SK-N-DZ (cell line): Measurements from ENCODE around the gene FBL. TPM values are rescaled to one million over a fixed set of nuclear protein-coding genes. Genes with fewer than 3 reads are reported as not detected.
A peak's percentile ranks its signal among the peaks of the same experiment; 100 is the strongest.
"Not testable (repeated sequence)": the region's sequence is repeated elsewhere in the genome, so short reads cannot be mapped to it uniquely, and the experiment has no call there.

Experiments used
- DNase-seq: peaks from one replicate; pipeline ENCODE4 v3.0.0-alpha.2; 2015; ENCODE audit warnings: low spot score
- polyA plus RNA-seq, 2 experiments: library from polyadenylated mRNA; depleted of rRNA; stranded (reverse); fragments of >200 nt; gene quantifications; 2 replicates each; pipeline ENCODE4 v1.2.3, GENCODE V29; 2014

Gene FBL
- 434 and 468 TPM in 2 replicates for polyA plus RNA-seq (2014; cell fraction: cytosol; rRNA removed)
- polyA plus RNA-seq (2014; cell fraction: nucleus; rRNA removed), result 167 and 185 TPM in 2 replicates

DNA sequence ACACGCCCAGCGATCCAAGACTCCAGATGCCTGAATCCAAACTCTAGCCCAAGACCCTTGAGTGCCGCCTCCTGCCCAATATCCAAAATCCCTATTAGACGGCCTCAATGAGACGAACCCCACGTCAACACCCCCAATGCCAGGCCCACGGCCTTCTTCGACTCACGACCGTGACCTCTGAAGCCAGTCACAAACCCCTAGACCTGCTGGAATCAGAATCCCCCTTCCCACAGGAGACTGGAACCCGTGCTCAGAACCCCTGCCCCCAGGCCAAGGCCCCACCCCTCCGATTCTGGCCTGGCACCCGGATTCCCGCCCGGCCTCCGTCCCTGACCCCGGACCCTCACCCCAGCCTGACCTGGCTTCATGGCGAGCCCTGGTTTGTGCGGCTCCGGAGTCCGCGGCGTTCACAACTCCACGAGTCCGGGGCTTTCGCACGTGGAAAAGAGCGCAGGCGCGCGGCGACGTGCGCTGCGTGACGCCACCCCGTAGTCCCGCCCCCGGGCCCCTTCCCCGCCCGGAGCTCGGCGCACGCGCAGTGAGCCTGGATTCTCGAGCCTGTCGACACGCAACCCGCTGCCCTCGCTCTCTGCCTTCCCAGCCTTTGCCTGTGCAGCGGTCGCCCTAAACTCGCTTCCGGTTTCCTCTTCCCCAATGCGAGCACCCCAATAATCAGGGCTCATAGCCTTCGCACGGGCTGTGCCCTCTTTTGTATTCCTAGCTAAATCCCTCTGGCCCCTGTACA lies at the start of gene FBL:
FBL (minus strand) TSS at position 447 of the 745 bp plus-strand sequence; CDS start at position 368, 79 bp downstream.
- peak; percentile 89 for DNase-seq

DNA sequence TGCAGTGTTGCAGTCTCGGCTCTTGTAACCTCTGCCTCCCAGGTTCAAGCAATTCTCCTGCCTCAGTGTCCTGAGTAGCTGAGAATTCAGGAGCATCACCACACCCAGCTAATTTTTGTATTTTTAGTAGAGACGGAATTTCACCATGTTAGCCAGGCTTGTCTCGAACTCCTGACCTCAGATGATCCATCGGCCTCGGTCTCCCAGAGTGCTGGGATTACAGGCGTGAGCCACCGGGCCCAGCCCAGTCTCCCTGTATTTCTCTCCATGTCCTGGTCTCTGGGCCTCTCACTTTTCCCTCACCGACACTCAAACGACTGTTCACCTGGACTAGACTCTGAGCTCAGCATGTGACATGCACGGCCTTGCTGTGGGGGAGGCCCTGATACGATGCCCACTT lies 48.9 kb upstream of the FBL start:
- not testable (repeated sequence) for DNase-seq

DNA sequence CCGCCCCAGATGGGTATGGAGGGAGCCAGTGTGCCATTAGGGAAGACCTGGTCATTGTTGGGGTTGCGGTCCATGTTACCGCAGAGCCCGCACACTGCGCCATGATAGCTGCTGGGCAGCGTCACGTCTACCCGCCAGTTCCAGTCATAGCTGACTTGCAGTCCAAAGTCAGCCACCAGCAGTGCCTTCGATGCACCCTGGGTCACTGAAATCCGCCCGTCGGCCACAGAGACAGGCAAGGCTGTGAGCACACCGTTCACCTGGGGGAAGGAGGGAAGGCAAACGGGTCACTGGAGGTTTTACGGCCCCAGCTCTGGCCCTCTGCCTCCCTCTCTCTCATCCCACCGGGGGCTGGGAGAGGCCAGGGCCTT lies 48.0 kb upstream of the FBL start:
- DNase-seq, result not testable (repeated sequence)

DNA sequence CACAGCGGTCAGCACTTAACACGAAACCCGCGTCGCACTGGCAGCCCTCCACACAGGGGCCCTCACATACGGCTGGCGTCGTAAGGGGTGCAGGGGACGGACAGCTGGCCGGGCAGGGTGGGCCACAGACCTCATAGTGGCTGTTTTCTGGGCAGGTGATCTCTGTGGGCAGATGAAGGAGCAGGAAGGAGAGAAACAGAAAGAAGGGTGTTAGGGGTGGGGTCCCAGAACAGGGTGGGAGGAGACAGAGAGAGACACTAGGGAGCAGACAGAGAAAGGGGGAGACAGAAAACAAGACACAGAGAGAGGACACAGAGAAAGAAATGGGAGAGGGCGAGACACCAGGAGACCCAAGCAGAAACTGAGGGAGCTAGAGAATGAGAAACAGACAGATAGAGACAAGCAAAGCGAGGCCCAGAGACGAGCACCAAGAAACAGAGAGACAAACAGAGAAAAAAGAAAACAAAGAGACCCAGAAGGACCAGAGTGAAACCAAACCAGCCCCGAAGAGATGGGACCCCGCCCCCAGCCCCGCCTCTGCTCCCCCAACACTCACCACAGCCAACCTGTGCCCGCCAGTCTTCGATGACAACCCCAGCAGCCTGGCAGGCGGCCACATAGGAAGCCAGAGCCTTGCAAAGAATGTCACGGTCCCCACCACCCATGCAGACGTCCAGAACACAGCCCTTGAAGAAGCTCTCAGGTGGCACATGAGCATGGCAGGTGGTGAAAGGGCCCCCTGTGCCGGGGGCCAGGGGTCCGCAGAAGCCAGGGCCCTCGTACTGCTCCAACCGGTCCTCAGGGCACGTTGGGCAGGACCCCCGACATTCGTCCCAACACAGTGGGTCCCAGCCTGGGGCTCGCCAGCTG lies 47.4 kb upstream of the FBL start:
- not testable (repeated sequence) for DNase-seq

DNA sequence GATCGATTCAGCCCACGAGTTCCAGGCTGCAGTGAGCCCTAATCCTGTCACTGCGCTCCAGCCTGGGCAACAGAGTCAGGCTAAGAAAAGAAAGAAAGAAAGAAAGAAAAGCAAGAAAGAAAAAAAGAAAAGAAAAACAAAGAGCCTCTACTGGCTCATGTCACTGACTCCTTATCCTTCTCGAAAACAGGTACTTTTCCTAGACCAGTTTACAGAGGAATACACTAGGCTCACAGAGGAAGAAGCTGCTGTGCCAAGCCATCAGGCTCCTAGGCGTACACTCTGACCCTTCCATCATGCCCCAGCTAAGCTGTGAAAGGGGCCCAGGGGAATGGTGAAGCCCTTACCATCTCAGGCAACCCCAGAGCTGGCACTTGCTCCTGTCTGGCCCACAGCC lies 46.3 kb upstream of the FBL start:
- DNase-seq, result not testable (repeated sequence)

DNA sequence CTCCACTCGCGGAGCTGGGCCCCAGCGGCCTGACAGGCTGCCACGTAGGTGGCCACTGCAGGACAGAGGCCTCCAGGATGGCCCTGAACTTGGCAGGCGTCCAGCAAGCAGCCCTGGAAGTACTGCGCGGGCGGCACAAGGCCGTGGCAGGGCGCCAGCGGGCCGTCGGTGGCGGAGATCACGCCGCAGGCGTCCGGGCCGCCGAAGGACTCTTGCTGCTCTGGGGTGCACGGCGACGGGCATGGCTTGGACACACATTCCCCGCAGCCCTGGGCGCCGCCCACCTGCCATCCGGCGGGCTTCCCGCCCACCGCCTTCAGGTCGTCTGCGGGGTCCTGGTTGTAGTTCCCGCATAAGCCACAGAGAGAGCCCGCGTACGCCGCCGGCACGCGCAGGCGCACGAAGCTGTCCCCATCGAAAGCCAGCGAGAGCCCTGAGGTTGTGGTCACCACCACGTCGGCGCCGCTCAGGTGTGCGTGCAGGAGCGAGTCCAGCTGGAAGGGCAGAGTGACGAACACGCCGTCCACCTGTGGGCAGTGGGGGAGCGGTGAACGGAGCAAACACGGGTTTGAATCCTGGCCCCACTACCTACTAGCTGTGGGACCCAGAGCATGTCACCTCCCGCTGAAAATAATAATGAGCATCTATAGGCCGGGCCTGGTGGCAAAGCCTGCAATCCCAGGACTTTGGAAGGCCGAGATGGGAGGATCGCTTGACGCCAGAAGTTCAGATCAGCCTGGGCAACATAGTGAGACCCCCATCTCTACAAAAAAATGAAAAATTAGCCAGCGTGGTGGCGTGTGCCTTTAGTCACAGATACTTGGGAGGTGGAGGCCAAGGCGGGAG lies 45.7 kb upstream of the FBL start:
- not testable (repeated sequence) for DNase-seq

DNA sequence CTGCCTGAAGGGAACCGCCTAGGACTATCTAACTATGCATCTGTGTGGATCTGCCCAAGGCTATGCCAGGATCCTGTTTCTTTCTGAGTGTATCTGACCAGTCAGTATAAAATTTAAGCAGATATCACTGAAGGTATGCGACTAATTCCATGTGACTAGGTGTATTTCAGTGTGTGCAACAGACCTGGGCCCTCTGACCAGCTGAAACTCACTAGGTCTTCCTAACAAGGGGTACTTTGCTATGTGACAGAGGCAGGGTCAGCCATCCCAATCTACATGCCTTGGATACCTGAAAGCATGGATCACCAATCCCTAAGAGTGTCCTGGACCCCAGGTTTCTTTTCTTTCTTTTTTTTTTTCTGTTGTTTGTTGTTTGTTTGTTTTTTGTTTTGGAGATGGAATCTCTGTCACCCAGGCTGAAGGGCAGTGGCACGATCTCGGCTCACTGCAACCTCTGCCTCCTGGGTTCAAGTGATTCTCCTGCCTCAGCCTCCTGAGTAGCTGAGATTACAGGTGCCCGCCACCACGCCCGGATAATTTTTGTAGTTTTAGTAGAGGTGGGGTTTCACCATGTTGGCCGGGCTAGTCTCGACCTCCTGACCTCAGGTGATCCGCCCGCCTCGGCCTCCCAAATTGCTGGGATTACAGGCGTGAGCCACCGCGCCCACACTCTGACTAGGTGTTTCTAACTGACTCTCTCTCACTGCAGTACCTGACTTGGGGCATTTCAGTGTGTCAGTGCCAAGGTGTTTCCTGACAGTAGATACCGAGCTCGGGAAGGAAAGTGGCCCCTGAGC lies 44.8 kb upstream of the FBL start:
- DNase-seq, result no peak

DNA sequence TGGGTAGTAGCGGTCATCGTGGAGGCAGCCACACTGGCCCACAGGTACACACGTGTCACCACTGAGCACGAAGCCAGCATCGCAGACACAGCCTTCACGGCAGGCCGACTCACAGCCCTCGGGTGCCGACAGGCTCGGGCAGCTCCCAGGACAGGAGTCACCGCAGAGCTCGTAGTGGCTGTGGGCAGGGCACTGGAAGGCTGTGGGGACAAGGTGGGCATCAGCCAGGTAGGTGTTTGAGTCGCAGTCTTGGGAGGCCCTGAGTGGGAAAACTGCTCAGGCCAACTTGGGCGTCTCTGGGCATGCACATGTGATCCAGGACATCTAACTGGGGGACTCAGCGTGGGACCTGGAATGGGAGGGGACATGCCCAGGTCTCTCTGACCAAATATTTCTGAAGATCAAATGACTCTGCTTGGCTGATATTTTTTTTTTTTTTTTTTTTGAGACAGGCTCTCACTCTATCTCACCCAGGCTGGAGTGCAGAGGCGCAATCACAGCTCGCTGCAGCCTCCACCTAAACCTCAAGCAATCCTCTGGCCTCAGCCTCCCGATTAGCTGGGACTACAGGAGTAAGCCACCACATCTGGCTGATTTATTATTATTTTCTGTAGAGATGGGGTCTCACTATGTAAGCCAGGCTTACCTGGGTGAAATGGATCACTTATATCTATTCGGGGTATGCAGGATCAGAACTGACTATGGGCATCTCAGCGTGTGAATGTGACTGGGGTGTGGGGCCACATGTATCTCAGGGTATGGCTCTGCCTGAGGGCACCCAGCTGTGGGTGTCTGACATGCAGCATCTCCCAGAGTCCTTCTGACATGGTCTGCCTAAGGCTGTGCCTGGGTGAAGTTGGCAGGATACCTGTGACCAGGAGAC lies 43.9 kb upstream of the FBL start:
- DNase-seq, result not testable (repeated sequence)

DNA sequence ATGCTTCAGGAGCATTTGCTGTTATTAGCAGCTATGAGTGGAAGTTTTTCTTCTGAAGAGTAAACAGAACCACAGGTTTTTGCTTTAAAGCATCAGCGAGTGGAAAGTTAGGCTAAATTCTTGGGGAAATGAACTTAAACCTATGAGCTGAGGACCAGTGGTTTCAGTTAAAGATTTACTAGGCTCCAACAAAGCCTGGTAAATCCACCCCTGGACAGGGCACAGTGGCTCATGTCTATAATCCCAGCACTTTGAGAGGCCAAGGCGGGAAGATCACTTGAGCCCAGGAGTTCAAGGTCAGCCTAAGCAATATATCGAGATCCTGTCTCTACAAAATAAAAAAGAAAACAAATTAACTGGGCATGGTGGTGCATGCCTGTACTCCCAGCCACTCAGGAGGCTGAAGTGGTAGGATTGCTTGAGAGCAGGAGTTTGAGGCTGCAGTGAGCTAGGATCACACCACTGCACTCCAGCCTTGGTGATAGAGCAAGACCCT lies 41.3 kb upstream of the FBL start:
- not testable (repeated sequence) for DNase-seq

DNA sequence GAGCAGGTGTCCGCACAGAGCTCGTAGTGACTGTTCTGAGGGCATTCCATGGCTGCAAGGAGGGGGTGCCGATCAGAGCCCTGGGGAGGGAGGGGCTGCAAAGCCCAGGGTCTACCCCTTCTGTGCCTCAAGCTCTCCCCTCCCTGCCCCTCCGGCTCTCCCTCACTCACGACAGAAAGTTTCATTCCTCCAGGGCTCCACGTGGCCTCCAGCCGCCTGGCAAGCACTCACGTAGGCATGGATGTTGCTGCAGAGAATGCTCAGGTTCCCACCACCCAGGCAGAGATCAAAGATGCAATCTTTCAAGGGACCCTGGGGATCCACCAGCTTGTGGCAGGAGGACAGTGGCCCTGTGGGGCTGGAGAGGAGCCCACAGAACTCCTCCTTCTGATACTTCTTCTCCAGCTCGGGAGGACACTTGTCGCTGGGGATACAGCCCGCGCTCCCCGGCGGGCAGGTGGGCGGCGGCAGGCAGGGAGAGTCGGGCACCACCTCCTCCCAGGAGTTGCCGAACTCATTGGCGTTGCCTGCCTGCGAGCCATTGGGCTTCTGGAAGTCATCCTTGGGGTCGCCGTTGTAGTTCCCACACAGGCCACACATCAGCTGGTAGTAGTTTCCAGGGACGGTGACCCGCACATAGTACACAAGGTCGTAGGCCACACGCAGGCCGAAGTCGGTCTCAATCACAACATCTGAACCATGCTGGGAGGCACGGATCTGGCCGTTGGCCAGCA lies 39.8 kb upstream of the FBL start:
- DNase-seq, result not testable (repeated sequence)

DNA sequence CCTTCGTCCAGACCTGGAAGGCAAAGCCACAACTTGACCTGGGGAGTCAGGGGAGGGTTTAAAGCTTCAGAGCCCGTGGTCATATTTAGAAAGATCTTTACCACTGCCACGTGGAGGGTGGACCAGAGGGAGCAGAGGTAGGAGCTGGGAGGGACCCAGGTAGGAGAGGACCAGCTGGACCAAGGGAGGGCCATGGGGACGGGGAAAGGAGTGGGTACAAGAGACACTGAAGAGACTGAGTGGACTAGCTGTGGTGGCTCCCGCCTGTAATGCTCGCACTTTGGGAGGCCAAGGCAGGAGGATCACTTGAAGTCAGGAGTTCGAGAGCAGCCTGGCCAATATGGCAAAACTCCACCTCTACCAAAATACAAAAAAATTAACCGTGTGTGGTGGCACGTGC lies 38.5 kb upstream of the FBL start:
- not testable (repeated sequence) for DNase-seq

DNA sequence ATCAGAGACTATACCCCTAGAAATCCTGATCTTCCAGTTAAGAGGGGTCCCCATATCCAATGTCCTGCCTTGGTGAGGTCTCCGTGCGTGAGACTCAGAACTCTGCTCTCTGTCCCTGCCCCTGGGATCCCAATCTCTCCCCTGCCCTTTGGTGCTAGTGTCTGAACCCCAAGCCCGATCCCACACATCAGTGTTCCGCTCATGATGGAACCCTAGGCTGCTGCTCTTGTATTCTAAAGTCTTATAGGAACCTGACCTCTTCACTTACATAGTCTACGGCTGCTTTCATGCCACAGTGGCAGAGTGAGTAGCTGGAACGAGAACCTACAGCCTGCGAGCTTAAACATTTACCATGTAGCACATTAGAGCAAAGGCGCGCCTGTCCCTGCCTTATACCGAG lies 36.5 kb upstream of the FBL start:
- not testable (repeated sequence) for DNase-seq

DNA sequence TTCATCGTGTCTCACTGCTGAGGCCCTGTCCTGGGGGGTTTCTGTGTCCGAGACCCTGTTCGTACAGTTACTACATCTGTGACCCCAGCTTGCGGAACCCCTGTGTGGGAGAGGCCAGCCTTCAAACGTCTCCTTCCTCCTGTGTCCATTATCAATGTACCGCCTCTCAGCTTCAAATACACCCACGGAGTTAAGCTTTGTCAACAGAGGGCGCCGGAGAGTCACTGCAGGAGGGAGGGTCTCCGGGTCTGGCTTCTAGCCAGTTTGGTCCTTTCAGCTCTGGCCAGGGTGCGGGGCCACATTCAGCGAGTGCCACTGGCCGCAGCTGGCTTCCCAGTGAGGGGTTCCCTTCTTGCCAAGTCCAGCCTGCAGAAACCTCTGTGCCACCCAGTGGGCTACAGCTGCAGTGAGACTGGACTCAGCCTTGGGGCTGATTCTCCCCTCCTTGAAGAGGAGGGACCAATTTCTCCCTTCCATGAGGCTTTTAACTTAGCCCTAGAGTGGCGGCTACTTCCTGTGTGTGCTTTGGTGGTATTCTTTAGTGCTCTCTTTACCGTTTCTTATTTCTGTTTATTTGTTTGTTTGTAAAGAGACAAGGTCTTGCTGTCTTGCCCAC lies 35.4 kb upstream of the FBL start:
- peak; percentile 63 for DNase-seq

DNA sequence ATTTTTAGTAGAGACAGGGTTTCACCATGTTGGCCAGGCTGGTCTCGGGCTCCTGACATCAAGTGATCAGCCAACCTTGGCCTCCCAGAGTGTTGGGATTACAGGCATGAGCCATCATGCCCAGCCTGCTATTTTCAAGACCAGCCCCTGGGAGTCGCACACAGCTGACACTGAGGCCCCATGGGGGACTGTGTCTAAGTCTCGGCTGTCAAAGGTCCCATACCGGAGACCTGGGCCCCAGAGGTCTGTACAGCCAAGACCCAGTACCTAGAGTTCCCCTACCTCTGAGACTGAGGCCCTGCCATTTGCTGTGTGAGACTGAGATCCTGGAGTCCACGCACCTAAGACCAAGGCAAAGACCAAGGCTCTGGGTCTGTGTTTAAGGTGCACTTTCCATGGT lies 34.1 kb upstream of the FBL start:
- DNase-seq, result not testable (repeated sequence)

DNA sequence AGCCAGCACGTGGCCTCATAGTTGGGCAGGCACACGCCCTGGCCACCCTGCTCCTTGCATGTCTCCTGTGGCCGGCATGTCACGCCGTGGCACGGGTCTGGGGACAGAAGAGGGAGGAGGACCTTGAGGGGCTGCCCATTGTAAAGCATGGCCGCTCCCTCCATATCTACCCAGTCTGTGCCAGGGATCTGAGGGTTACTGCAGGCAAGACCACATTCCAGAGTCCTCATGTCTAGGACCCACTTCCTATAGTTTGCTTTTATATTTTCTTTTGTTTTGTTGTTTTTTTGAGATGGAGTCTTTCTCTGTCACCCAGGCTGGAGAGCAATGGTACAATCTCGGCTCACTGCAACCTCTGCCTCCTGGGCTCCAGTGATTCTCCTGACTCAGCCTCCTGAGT lies 33.6 kb upstream of the FBL start:
- DNase-seq, result not testable (repeated sequence)

DNA sequence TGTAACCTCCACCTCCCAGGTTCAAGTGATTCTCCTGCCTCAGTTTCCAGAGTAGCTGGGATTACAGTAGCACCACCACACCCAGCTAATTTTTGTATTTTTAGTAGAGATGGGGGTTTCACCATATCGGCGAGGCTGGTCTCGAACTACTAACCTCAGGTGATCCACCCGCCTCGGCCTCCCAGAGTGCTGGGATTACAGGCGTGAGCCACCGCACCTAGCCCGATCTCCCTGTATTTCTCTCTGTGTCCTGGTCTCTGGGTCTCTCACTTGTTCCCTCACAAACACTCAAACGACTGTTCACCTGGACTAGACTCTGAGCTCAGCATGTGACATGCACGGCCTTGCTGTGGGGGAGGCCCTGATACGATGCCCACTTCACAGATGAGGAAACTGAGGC lies 32.7 kb upstream of the FBL start:
- not testable (repeated sequence) for DNase-seq

DNA sequence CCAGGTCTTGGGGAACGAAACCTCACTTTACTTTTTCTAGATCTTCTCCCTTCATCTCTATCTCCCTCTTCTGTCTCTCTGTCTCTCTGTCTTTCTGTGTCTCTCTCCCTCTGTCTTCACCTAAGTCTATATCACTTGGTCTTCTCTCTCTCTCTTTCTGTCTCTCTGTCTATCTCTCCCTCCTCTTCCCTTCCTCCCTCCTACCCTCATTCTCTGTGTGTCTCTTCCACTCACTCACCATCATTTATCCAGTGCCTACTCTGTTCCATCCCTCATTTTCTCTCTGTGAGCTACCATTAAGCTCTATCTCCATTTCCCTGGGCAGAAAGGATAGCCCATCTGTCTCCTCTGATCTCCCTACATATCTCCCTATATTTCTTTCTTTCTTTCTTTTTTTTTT lies 32.2 kb upstream of the FBL start:
- DNase-seq, result no peak

DNA sequence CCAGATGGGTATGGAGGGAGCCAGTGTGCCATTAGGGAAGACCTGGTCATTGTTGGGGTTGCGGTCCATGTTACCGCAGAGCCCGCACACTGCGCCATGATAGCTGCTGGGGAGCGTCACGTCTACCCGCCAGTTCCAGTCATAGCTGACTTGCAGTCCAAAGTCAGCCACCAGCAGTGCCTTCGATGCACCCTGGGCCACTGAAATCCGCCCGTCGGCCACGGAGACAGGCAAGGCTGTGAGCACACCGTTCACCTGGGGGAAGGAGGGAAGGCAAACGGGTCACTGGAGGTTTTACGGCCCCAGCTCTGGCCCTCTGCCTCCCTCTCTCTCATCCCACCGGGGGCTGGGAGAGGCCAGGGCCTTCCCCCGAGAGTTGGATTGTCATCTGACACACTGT lies 31.8 kb upstream of the FBL start:
- DNase-seq, result not testable (repeated sequence)
